K562 (cell line): ENCODE results near the gene HSPA6. TPM values are rescaled to one million over a fixed set of nuclear protein-coding genes. Genes with fewer than 3 reads are reported as not detected.
"Not testable (repeated sequence)": the region's sequence is repeated elsewhere in the genome, so short reads cannot be mapped to it uniquely, and the experiment has no call there.

Experiments
- ATAC-seq: fragments of 200-7000 bp; cut with Tn5 transposase; 3 replicates; pipeline ENCODE4 v1.9.1; 2020; ENCODE audit warnings: moderate library complexity
- BruUV-seq: library from RNA; stranded (reverse); fragments of 400-500 nt; replicated peaks from 2 replicates; lab custom pipeline; 2021; lab: Mats Ljungman, UMichigan
- CTCF ChIA-PET: fragments of 300-600 bp; formaldehyde crosslinking; extraction: SDS; loops from one replicate; lab custom pipeline; 2021; ENCODE audit warnings: low intra/inter-chr PET ratio; lab: Yijun Ruan, JAX
- POLR2A ChIA-PET: fragments of 300-600, 350-650 bp; sonication (Branson Sonifier 250); formaldehyde crosslinking; extraction: SDS; loops from one replicate; lab custom pipeline; 2021; ENCODE audit warnings: antibody characterized with exemption, inconsistent platforms; lab: Yijun Ruan, JAX
- DNase-seq, 4 experiments: peaks; one replicate each; pipeline versions ENCODE4 v3.0.0 to v3.0.0-alpha.2; 2011 to 2018; ENCODE audit warnings: low spot score in 3 of 4, mixed read lengths in 3 of 4; ENCODE audit errors: extremely low read depth in 1 of 4
- FAIRE-seq: peaks from 2 replicates; lab custom pipeline; 2011; peaks lifted over from hg19 to GRCh38; lab: Jason Lieb, UNC
- H2AFZ ChIP-seq: 2 replicates; pipeline ENCODE4 v1.6.0; 2011; ENCODE audit warnings: low read depth, low read length, control low read depth, inconsistent platforms
- H3K27ac ChIP-seq: fragments of 200-600 bp; 3 replicates; pipeline ENCODE4 v1.8.0; 2011; ENCODE audit warnings: low read depth, mild to moderate bottlenecking, control low read depth, inconsistent platforms, low read length, moderate library complexity, mixed read lengths; ENCODE audit errors: extremely low read depth
- H3K27me3 ChIP-seq, 2 experiments: fragments of 300-600 bp in 1 of 2; 2 replicates in 1 of 2; 3 replicates in 1 of 2; pipeline versions ENCODE4 v1.6.0 to v1.8.0; 2011; ENCODE audit warnings: inconsistent platforms in 2 of 2, low read length in 2 of 2, mild to moderate bottlenecking in 1 of 2, mixed read lengths in 1 of 2, moderate library complexity in 1 of 2; ENCODE audit not compliant: control insufficient read depth in 2 of 2, insufficient read depth in 2 of 2
- H3K36me3 ChIP-seq: fragments of 300-600 bp; 3 replicates; pipeline ENCODE4 v1.8.0; 2011; ENCODE audit warnings: mild to moderate bottlenecking, low read length, inconsistent platforms; ENCODE audit not compliant: control insufficient read depth, insufficient read depth
- H3K4me1 ChIP-seq, 2 experiments: fragments of 200-600 bp in 1 of 2; replicated peaks in 1 of 2; 2 replicates in 1 of 2; 3 replicates in 1 of 2; pipeline versions ENCODE4 v1.5.1 to v1.8.0; 2011; ENCODE audit warnings: inconsistent platforms in 2 of 2, low read length in 2 of 2, mild to moderate bottlenecking in 1 of 2, mixed read lengths in 1 of 2, moderate library complexity in 1 of 2; ENCODE audit not compliant: control insufficient read depth in 2 of 2, insufficient read depth in 2 of 2
- H3K4me2 ChIP-seq: 2 replicates; pipeline ENCODE4 v1.6.1; 2011; ENCODE audit warnings: low read length, control low read depth, inconsistent platforms, mixed read lengths; ENCODE audit not compliant: insufficient read depth
- H3K4me3 ChIP-seq: fragments of 200-600 bp; sonication (generic), shearing (Covaris generic); 2 replicates; pipeline ENCODE4 v1.5.1; 2016; ENCODE audit warnings: control low read depth, inconsistent platforms
- H3K79me2 ChIP-seq: fragments of 200-600 bp; 3 replicates; pipeline ENCODE4 v1.8.0; 2011; ENCODE audit warnings: low read length, inconsistent platforms; ENCODE audit not compliant: control insufficient read depth, insufficient read depth
- H3K9ac ChIP-seq, 2 experiments: 2 replicates each; pipeline versions ENCODE4 v1.6.0 to v1.6.1; 2011; ENCODE audit warnings: low read depth in 2 of 2, low read length in 2 of 2, control low read depth in 1 of 2, inconsistent platforms in 1 of 2, mild to moderate bottlenecking in 1 of 2, mixed read lengths in 1 of 2; ENCODE audit not compliant: insufficient read depth in 1 of 2
- H3K9me1 ChIP-seq: one replicate; pipeline ENCODE4 v1.6.0; 2011; ENCODE audit warnings: inconsistent platforms, mild to moderate bottlenecking, low read length, moderate library complexity; ENCODE audit not compliant: control insufficient read depth, insufficient read depth
- H3K9me3 ChIP-seq: replicated peaks from 2 replicates; pipeline ENCODE4 v1.5.1; 2011; ENCODE audit warnings: low read depth, low read length, inconsistent platforms; ENCODE audit not compliant: control insufficient read depth, insufficient read depth
- H4K20me1 ChIP-seq: replicated peaks from 2 replicates; pipeline ENCODE4 v1.6.1; 2011; ENCODE audit warnings: low read length, inconsistent platforms, mixed read lengths; ENCODE audit not compliant: control insufficient read depth, insufficient read depth
- FOXK2 ChIP-seq, 2 experiments: fragments of 450-650 bp; IDR thresholded peaks in 1 of 2; conservative IDR thresholded peaks in 1 of 2; 2 replicates each; pipeline ENCODE4 v1.6.1; 2016; ENCODE audit warnings: low read depth in 2 of 2, mild to moderate bottlenecking in 1 of 2
- WGBS: fragments of 100-300 bp; shearing (Covaris generic); methylation state at CpG from one replicate; pipeline ENCODE4 v1.1.6; 2016; ENCODE audit warnings: low coverage, mixed read lengths; ENCODE audit not compliant: insufficient coverage; ENCODE audit errors: missing lambda C conversion rate; 5-methylcytosine and 5-hydroxymethylcytosine counted together
- in situ Hi-C: fragments of 300-500 bp; cut with MboI; formaldehyde crosslinking; loops from 4 replicates; pipeline ENCODE4 v1.15.0; 2018; ENCODE audit warnings: inconsistent platforms, mixed read lengths
- intact Hi-C: fragments of 100-400 bp; cut with micrococcal nuclease; formaldehyde crosslinking; loops from 2 replicates; pipeline ENCODE4 v1.14.2; 2022
- polyA plus RNA-seq, 8 experiments: library from polyadenylated mRNA; depleted of rRNA in 4 of 8; stranded (reverse) in 5 of 8; unstranded in 3 of 8; fragments of >200 nt; fragmentation: Nextera tagmentation in 2 of 8; fragmentation: Illumina TruSeq in 1 of 8; extraction: Ambion mirVana in 2 of 8; extraction: Trizol in 1 of 8; gene quantifications; 2 replicates each; pipeline versions ENCODE4 v1.2.1 to v1.2.3, GENCODE V29; 2011 to 2014; ENCODE audit warnings: inconsistent platforms in 1 of 8, missing spikeins in 1 of 8
- total RNA-seq, 7 experiments: library from RNA; depleted of rRNA in 6 of 7; stranded (reverse); fragments of >200 nt in 6 of 7; fragmentation: Illumina TruSeq in 2 of 7; extraction: Trizol in 2 of 7; gene quantifications; 2 replicates each; pipeline versions ENCODE4 v1.2.1 to v1.2.3, GENCODE V29; 2011 to 2021; ENCODE audit warnings: low replicate concordance in 1 of 7
- TF ChIP-seq, protein P1 (sequence below), 2 experiments: fragments of 450-650 bp in 1 of 2; sonication (generic) in 1 of 2; formaldehyde crosslinking in 1 of 2; IDR thresholded peaks; 2 replicates each; pipeline versions ENCODE4 v1.7.1 to v1.9.0; 2016 to 2022; ENCODE audit warnings: inconsistent platforms in 1 of 2, mild to moderate bottlenecking in 1 of 2, missing genetic modification reagents in 1 of 2
- TF ChIP-seq, protein P2 (sequence below): fragments of 450-650 bp; IDR thresholded peaks from 2 replicates; pipeline ENCODE4 v1.6.1; 2017; ENCODE audit warnings: antibody characterized with exemption, mild to moderate bottlenecking

The HSPA6 gene
- total and polyA plus RNA-seq, 9 of the 15 experiments (the other 6 are each of a cell fraction or from before 2014, with no cell fraction given), result 0.15 to 10.0 (median 2.4) TPM

DNA sequence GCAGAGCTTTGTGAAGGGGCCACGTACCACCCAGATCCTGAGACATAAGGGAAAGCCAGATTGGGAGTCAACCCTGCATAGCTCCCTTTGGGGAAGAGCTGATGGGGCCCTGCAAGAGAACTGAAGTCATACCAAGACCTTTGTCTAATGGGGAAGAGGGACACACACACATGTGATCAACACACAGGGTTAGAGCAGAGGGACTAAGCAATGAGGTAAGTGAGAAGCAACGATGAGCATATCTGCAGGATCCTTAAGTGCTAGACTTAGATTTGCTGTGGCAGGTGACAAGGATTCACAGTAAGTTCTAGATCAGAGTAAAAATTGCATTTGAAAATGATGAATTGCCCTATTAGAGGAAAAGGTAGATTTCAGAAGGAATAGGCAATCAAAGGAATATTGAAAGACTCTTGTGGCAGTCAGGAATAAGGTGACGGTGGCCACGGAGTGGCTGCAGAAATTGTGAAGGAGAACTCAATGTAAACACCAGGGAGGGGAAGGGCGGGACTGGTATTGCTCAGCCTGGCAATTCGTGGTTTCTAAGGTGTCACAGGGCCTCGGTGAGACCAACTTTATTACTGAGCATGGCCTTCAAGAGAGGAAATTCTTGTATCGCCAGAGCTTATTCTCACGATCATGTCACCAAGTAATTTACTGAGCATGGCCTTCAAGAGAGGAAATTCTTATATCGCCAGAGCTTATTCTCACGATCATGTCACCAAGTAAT is 20.8 kb downstream of the HSPA6 start:
- H3K9me3 ChIP-seq, H4K20me1 ChIP-seq, H3K9ac ChIP-seq, POLR2A ChIA-PET, H3K27me3 ChIP-seq, FAIRE-seq, H3K79me2 ChIP-seq, BruUV-seq, ATAC-seq, DNase-seq, intact Hi-C loops, H3K36me3 ChIP-seq, in situ Hi-C loops, H3K4me2 ChIP-seq, H3K27ac ChIP-seq, CTCF ChIA-PET, H3K9me1 ChIP-seq, H3K4me3 ChIP-seq: not testable (repeated sequence)
- H2AFZ ChIP-seq, result peak overlapping the region; percentile 68
- 0 out of 4 replicates have a peak, but pooled peaks of 1 of the 2 experiments have one; percentile 36 for TF ChIP-seq FOXK2 (conservative IDR thresholded peaks at IDR 0.05 in 1 of 2, IDR thresholded peaks at IDR 0.05 in 1 of 2; ENCODE audit: low read depth in 2 of 2)
- TF ChIP-seq, protein P1, sequence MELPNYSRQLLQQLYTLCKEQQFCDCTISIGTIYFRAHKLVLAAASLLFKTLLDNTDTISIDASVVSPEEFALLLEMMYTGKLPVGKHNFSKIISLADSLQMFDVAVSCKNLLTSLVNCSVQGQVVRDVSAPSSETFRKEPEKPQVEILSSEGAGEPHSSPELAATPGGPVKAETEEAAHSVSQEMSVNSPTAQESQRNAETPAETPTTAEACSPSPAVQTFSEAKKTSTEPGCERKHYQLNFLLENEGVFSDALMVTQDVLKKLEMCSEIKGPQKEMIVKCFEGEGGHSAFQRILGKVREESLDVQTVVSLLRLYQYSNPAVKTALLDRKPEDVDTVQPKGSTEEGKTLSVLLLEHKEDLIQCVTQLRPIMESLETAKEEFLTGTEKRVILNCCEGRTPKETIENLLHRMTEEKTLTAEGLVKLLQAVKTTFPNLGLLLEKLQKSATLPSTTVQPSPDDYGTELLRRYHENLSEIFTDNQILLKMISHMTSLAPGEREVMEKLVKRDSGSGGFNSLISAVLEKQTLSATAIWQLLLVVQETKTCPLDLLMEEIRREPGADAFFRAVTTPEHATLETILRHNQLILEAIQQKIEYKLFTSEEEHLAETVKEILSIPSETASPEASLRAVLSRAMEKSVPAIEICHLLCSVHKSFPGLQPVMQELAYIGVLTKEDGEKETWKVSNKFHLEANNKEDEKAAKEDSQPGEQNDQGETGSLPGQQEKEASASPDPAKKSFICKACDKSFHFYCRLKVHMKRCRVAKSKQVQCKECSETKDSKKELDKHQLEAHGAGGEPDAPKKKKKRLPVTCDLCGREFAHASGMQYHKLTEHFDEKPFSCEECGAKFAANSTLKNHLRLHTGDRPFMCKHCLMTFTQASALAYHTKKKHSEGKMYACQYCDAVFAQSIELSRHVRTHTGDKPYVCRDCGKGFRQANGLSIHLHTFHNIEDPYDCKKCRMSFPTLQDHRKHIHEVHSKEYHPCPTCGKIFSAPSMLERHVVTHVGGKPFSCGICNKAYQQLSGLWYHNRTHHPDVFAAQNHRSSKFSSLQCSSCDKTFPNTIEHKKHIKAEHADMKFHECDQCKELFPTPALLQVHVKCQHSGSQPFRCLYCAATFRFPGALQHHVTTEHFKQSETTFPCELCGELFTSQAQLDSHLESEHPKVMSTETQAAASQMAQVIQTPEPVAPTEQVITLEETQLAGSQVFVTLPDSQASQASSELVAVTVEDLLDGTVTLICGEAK (IDR thresholded peaks at IDR 0.05), result 0 out of 2 replicates have a peak, but pooled peaks have one; percentile 25
- TF ChIP-seq, protein P1 (CRISPR knock-in tag; IDR thresholded peaks at IDR 0.05), result not testable (repeated sequence)
- TF ChIP-seq, protein P2, sequence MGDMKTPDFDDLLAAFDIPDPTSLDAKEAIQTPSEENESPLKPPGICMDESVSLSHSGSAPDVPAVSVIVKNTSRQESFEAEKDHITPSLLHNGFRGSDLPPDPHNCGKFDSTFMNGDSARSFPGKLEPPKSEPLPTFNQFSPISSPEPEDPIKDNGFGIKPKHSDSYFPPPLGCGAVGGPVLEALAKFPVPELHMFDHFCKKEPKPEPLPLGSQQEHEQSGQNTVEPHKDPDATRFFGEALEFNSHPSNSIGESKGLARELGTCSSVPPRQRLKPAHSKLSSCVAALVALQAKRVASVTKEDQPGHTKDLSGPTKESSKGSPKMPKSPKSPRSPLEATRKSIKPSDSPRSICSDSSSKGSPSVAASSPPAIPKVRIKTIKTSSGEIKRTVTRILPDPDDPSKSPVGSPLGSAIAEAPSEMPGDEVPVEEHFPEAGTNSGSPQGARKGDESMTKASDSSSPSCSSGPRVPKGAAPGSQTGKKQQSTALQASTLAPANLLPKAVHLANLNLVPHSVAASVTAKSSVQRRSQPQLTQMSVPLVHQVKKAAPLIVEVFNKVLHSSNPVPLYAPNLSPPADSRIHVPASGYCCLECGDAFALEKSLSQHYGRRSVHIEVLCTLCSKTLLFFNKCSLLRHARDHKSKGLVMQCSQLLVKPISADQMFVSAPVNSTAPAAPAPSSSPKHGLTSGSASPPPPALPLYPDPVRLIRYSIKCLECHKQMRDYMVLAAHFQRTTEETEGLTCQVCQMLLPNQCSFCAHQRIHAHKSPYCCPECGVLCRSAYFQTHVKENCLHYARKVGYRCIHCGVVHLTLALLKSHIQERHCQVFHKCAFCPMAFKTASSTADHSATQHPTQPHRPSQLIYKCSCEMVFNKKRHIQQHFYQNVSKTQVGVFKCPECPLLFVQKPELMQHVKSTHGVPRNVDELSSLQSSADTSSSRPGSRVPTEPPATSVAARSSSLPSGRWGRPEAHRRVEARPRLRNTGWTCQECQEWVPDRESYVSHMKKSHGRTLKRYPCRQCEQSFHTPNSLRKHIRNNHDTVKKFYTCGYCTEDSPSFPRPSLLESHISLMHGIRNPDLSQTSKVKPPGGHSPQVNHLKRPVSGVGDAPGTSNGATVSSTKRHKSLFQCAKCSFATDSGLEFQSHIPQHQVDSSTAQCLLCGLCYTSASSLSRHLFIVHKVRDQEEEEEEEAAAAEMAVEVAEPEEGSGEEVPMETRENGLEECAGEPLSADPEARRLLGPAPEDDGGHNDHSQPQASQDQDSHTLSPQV, result 0 out of 2 replicates have a peak, but pooled peaks have one; percentile 33
- 49% methylated on average over 10 of the region's 11 CpGs for WGBS
- H3K4me1 ChIP-seq, result peaks cover 0 to 18% of the 10 kb centered on the region in 2 experiments; a peak in 4 of 5 replicates
